NCI-H510A treated with DMSO at 0.1 percent for 48 hours (cell line): ENCODE data around the gene RPL21.
"Not testable (repeated sequence)": the region's sequence is repeated elsewhere in the genome, so short reads cannot be mapped to it uniquely, and the experiment has no call there.

Experiments
- DNase-seq: peaks from one replicate; lab custom pipeline; 2025; lab: John Stamatoyannopoulos, UW

The RPL21 gene

DNA sequence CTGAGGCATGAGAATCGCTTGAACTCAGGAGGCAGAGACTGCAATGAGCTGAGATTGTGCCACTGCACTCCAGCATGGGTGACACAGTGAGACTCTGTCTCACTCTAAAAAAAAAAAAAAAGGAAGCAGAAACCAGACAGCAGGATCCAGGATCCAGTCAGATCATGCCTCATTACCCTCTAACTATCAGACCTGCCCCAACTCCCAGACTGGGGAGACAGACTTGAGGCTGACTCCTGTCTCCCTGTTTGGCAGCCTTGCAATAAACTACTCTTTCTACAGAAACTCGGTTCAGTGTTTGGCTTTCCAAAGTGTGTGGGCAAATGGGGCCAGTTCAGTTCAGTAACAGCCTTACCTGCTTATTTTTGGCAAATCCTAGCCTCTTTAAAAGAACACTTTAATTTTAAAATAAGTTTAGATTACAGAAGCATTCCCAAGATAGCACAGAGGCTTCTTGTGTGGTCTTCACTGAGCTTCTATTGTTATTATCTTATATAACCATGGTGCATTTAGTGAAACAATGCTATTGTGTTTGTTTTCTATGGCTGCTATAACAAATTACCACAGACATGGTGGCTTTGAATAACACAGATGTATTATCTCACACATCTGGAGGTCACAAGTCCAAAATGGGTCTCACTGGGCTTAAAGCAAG is 37.8 kb downstream of the RPL21 start:
- DNase-seq, result no peak

DNA sequence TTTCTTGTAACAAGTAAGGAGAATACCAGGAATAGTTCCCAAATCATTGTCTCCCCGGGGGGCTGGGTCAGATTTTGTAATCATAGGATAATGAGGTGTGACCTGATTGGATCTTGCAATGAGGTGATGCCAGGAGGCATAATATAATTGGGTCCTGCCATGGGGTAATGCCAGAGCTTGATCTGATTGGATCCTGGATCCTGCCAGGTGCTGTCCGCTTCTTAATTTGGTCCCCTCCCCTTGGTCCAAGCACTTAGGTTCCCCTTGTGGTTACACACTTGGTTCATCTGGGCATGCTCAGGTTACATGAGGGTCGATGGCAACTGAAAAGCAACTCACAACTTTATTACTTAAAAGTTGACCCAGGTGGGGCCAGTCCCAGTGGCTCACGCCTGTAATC is 39.4 kb downstream of the RPL21 start:
- no peak for DNase-seq

GRCh38 chr13:27291967-27292366 is 40.6 kb downstream of the RPL21 start:
- DNase-seq, result not testable (repeated sequence)

DNA sequence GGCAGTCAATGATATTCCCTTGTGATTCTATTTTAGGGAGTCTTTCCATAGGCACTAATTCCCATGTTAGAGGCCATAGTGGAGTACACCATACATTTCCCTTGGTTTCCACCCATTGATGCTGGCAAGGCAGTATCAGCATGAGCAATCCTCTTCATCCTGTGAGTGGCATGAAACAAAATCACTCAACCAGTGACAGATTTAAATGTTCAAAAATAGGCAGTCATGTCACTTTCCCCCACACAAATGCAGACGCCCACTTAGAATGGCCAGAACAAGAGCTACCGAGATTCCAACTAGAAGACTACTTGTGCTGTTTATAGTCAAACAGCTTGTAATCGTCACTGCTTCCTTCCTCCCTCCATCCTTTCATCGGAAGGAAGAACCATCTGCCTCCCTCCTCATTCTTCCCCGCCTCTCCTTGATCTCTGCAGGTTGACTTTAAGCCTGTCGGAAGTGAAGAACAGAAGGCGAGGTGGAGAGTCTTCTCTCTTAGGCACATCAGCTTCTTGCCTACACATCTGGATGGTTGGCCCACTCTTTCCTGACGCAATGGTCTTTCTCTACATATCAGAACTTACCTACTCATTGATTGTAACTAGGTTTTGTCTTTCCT is 41.8 kb downstream of the RPL21 start:
- no peak for DNase-seq

- DNase-seq, result no peak
Measured at GRCh38 chr13:27293873-27294515, 42.6 kb downstream of the RPL21 start.

DNA sequence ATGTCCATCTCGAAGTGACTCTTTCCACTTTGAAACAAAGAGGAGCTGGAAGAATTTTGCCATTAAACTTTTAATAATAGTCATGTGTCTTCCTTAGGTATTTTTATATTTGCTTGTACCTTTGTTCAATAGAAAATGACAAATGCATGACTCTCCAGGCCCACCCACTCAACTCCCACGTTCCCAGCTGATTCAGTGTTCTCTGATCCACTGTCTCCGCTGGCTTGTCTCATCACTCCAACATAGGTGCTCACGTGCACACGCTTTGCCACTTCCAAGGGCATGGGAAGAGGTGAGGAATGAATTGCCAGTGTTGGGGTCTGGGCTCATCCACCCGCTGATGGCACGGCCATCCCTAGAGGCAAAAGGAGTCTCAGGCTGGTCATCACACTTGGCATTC is 43.7 kb downstream of the RPL21 start:
- no peak for DNase-seq

DNA sequence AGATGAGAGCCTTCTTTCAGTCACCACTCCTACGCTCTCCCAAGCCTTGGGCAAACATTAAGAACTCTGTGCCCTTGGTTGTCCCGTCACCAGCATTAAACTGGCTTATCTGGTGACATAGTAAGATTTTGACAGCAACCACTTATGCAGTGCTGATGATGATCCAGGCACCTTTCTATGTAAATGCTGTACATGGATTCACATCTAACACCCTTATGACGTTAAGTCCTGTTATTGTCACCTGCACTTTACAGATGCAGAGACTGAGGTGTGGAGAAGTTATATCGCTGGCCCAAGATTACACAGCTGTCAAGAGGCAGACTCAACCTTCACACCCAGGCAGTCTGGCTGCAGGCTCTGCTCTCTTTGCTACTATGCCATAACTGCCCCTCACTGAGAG is 44.3 kb downstream of the RPL21 start:
- no peak for DNase-seq

DNA sequence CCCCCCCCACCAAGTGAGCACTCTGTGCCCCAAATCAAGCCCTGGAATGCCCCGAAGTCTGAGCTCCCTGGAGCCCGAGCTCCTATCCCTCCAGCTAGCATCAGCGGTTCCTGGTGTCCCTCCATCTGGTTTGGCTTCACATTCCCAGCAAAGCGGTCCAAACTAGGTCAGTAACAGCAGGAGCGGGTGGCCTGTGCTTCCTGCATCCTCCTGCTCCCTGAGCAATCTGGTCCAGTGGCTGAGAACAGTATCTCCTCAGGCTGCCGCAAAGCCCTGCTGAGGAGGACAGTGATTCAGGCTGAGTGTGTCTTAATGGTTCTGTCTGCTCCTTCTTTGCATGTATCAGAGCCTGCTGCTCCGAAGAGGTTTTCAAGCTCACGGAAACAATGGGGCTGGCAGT is 45.1 kb downstream of the RPL21 start:
- no peak for DNase-seq

DNA sequence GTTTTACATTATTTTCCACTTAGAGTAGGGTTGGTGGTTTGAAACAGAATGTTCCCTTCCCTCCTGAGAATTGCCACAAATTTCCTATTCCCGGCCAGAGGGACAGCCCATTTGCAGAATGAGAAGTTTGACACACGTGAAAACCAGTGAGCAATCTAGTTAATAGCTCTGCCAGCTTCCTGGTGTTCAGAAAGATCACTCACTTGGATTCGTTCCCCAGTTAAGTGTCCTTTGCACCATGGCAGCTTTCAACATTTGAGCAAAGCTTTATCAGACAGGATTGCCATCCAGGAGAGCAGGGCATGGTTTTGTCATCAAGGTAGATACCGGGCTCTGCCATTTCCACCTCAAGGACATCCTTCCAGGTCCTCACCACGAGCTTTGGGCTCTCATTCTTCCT is 47.5 kb downstream of the RPL21 start:
- DNase-seq, result no peak

GRCh38 chr13:27300406-27300805 is 49.0 kb downstream of the RPL21 start:
- DNase-seq, result not testable (repeated sequence)

- DNase-seq, result no peak
Measured at GRCh38 chr13:27300941-27301586, 49.7 kb downstream of the RPL21 start.

GRCh38 chr13:27302643-27303262 is 51.4 kb downstream of the RPL21 start:
- no peak for DNase-seq

GRCh38 chr13:27304099-27304498 is 52.7 kb downstream of the RPL21 start:
- no peak for DNase-seq

GRCh38 chr13:27304611-27305010 is 53.3 kb downstream of the RPL21 start:
- DNase-seq, result no peak
